B cell (primary cell): Measurements from ENCODE around the gene ETFBKMT.

Experiments used
- CTCF ChIP-seq: fragments of 200-600 bp; IDR thresholded peaks from one replicate; pipeline ENCODE4 v1.8.0; 2022; ENCODE audit warnings: antibody characterized with exemption, mild to moderate bottlenecking
- EZH2 ChIP-seq: IDR thresholded peaks from 2 replicates; pipeline ENCODE4 v1.6.1; 2012; ENCODE audit warnings: borderline replicate concordance, low read depth, mild to moderate bottlenecking, moderate library complexity, low read length; ENCODE audit not compliant: insufficient read depth, poor library complexity, severe bottlenecking

GRCh38 chr12:31631809-31632208, 27.7 kb upstream of the ETFBKMT start:
- TF ChIP-seq CTCF, result no peak
- TF ChIP-seq EZH2, result no peak
